ENCODE results near the gene BRD3OS.

GRCh38 chr9:133995012-133995896 lies 30.0 kb upstream of the BRD3OS start:
- TF ChIP-seq CTCF (IDR thresholded peaks at IDR 0.05): no peak
- no peak for TF ChIP-seq POLR2AphosphoS5 (IDR thresholded peaks at IDR 0.05)
- TF ChIP-seq POLR2A (IDR thresholded peaks at IDR 0.05): no peak
- TF ChIP-seq EP300 (IDR thresholded peaks at IDR 0.05): no peak
